ENCODE results near the gene ICA1. TPM values are rescaled to one million over a fixed set of nuclear protein-coding genes. Genes with fewer than 3 reads are reported as not detected.

ICA1 gene
- total and polyA plus RNA-seq, 8 donors = 34.8 to 74.4 (median 50.4) TPM

GRCh38 chr7:8210845-8211724, 50.9 kb downstream of the ICA1 start:
- TF ChIP-seq, protein P1, sequence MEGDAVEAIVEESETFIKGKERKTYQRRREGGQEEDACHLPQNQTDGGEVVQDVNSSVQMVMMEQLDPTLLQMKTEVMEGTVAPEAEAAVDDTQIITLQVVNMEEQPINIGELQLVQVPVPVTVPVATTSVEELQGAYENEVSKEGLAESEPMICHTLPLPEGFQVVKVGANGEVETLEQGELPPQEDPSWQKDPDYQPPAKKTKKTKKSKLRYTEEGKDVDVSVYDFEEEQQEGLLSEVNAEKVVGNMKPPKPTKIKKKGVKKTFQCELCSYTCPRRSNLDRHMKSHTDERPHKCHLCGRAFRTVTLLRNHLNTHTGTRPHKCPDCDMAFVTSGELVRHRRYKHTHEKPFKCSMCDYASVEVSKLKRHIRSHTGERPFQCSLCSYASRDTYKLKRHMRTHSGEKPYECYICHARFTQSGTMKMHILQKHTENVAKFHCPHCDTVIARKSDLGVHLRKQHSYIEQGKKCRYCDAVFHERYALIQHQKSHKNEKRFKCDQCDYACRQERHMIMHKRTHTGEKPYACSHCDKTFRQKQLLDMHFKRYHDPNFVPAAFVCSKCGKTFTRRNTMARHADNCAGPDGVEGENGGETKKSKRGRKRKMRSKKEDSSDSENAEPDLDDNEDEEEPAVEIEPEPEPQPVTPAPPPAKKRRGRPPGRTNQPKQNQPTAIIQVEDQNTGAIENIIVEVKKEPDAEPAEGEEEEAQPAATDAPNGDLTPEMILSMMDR (IDR thresholded peaks at IDR 0.05) = no peak
- intact Hi-C loops (cut with DNase I) = no loop called here
- H3K9me3 ChIP-seq = no peaks in the 10 kb centered on the region
- ATAC-seq (no peak), DNase-seq (no peak), FAIRE-seq (no peak)
- no peaks in the 10 kb centered on the region for H3K27me3 ChIP-seq
- no peaks in the 10 kb centered on the region for H3K4me1 ChIP-seq
- H3K27ac ChIP-seq = no peak overlapping the region
- 82 to 89% methylated on average over 10 of the region's 10 CpGs for WGBS, 2 donors
- H3K36me3 ChIP-seq = no peaks in the 10 kb centered on the region
- H3K4me3 ChIP-seq = no peak overlapping the region

- no peak for DNase-seq
- no peak overlapping the region for H3K27ac ChIP-seq
- H3K4me1 ChIP-seq = no peaks in the 10 kb centered on the region
- TF ChIP-seq, protein P1 (IDR thresholded peaks at IDR 0.05) = no peak
- H3K4me3 ChIP-seq = no peak overlapping the region
- no peaks in the 10 kb centered on the region for H3K9me3 ChIP-seq
- no peak for FAIRE-seq
- no peak for ATAC-seq
- intact Hi-C loops (cut with DNase I) = no loop called here
- no peaks in the 10 kb centered on the region for H3K27me3 ChIP-seq
- 72 to 82% methylated on average over 4 of the region's 4 CpGs for WGBS, 2 donors
- no peaks in the 10 kb centered on the region for H3K36me3 ChIP-seq
Measured at GRCh38 chr7:8209353-8209752, 52.6 kb downstream of the ICA1 start.

DNA sequence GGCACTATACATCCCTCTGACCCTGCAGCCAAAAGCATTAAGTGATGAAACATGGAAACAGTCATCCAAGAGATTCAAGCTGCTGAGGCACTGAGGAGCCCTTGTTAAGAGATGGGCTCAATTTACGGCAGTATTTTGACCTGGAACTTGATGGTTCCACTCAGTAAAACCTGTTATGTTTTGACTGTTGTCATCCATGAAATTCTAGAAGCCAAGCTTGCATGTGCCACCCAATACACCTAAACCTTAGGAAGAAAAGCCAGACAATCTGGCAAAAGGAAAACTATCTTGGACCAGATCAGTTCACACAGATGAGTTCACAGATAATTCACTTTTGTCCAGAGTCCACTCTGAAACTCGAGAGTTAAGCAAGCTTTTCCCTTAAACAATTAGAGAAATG, 53.2 kb downstream of the ICA1 start:
- H3K36me3 ChIP-seq = no peaks in the 10 kb centered on the region
- DNase-seq (no peak), FAIRE-seq (no peak), ATAC-seq (no peak)
- intact Hi-C loops (cut with DNase I) = no loop called here
- H3K4me1 ChIP-seq = no peaks in the 10 kb centered on the region
- H3K27ac ChIP-seq = no peak overlapping the region
- no peak overlapping the region for H3K4me3 ChIP-seq
- WGBS, 2 donors = 73 to 78% methylated on average over 2 of the region's 2 CpGs
- H3K27me3 ChIP-seq = no peaks in the 10 kb centered on the region
- no peaks in the 10 kb centered on the region for H3K9me3 ChIP-seq
- TF ChIP-seq, protein P1 (IDR thresholded peaks at IDR 0.05) = no peak

DNA sequence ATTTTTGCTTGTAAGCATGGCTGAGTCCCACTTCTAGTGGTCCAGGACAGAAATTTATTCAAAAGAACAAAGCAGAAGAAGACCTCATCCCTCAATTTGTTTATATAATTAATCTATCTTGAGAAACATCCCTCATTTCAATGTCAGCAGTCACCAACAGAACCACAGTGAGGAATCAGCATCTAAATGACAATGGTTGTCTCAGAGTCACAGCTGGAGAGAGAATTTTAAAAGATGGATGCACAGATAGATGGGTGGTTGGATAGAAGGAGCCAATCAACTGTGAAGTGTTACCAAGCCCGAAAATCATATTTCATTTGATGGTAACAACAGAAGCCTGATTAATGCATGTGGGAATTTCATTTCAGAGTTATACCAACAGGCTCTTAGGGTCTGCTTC, 55.0 kb downstream of the ICA1 start:
- Histone ChIP-seq H3K27me3 (no peaks in the 10 kb centered on the region), H3K9me3 (no peaks in the 10 kb centered on the region), H3K27ac (no peak overlapping the region), H3K4me3 (no peak overlapping the region), H3K4me1 (no peaks in the 10 kb centered on the region), H3K36me3 (no peaks in the 10 kb centered on the region)
- FAIRE-seq = no peak
- intact Hi-C loops (cut with DNase I) = no loop called here
- ATAC-seq = no peak
- TF ChIP-seq, protein P1 (IDR thresholded peaks at IDR 0.05) = no peak
- DNase-seq = no peak
- 97 to 100% methylated on average over 1 of the region's 1 CpG for WGBS, 2 donors

DNA sequence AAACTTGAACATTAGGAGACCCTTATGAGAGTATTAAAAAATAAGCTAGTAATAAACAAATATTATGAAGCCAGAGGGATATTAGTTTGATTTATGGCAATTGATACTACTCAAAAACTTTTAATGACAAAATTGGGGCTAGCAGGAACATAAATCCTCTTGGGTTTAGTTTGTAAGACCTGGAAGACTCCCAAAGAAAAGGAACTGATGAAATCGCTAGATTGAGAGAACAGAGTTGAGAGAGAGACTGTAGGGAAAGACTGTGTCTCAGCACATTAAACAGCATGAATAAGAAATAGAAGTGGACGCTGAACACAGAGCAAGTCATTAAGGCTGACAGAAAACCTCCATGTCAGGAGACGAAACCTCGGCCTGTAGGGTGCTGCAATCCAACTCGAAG, 56.4 kb downstream of the ICA1 start:
- WGBS, 2 donors = 86 to 92% methylated on average over 5 of the region's 5 CpGs

More for the DNA sequence above, 56.4 kb downstream of the ICA1 start:
- H3K9me3 ChIP-seq = no peaks in the 10 kb centered on the region
- no peak overlapping the region for H3K4me3 ChIP-seq
- ATAC-seq = peak in 1 of 4 donors; percentile 22
- H3K36me3 ChIP-seq = no peaks in the 10 kb centered on the region
- no peaks in the 10 kb centered on the region for H3K4me1 ChIP-seq
- TF ChIP-seq, protein P1 (IDR thresholded peaks at IDR 0.05) = no peak
- no peak for FAIRE-seq
- H3K27me3 ChIP-seq = no peaks in the 10 kb centered on the region
- no peak overlapping the region for H3K27ac ChIP-seq
- no peak for DNase-seq
- intact Hi-C loops (cut with DNase I) = no loop called here
